SK-N-SH (cell line): ENCODE results near the gene MEGF10.

Source experiments
- CHD2 ChIP-seq: fragments of 150-350 bp; IDR thresholded peaks from 2 replicates; pipeline ENCODE4 v1.6.1; 2018; ENCODE audit warnings: low read length; ENCODE audit not compliant: partially characterized antibody
- CTCF ChIP-seq: fragments of 200-600 bp; sonication (generic); IDR thresholded peaks from 2 replicates; pipeline ENCODE4 v1.6.1; 2017; ENCODE audit warnings: antibody characterized with exemption, mild to moderate bottlenecking, moderate library complexity
- FOXM1 ChIP-seq: IDR thresholded peaks from 2 replicates; pipeline ENCODE4 v1.4.0; 2012; ENCODE audit warnings: low read depth, mild to moderate bottlenecking
- GABPA ChIP-seq: IDR thresholded peaks from 2 replicates; pipeline ENCODE4 v1.4.0; 2012; ENCODE audit warnings: low read depth, mild to moderate bottlenecking
- MXI1 ChIP-seq: IDR thresholded peaks from 2 replicates; pipeline ENCODE4 v1.6.1; 2012; ENCODE audit warnings: mild to moderate bottlenecking, low read depth, low read length, improper control_type of control experiment
- POLR2AphosphoS5 ChIP-seq: IDR thresholded peaks from 2 replicates; pipeline ENCODE4 v1.6.1; 2012; ENCODE audit warnings: low read depth, low read length
- REST ChIP-seq: IDR thresholded peaks from 2 replicates; pipeline ENCODE4 v1.6.1; 2012; ENCODE audit warnings: mild to moderate bottlenecking, low read depth, low read length, moderate library complexity
- SIN3A ChIP-seq: IDR thresholded peaks from 2 replicates; pipeline ENCODE4 v1.6.1; 2012; ENCODE audit warnings: low read depth, mild to moderate bottlenecking, low read length, moderate library complexity, borderline replicate concordance
- USF2 ChIP-seq: fragments of 150-350 bp; IDR thresholded peaks from 2 replicates; pipeline ENCODE4 v1.6.1; 2017; ENCODE audit warnings: antibody characterized with exemption, low read length, low read depth, borderline replicate concordance
- TF ChIP-seq, protein P1 (sequence below): IDR thresholded peaks from 2 replicates; pipeline ENCODE4 v1.4.0; 2012; ENCODE audit warnings: low read depth, borderline replicate concordance

- TF ChIP-seq CTCF (peak; percentile 70), CHD2 (no peak), POLR2AphosphoS5 (no peak), REST (no peak), GABPA (no peak), MXI1 (no peak), SIN3A (no peak), USF2 (no peak), FOXM1 (no peak)
- TF ChIP-seq, protein P1, sequence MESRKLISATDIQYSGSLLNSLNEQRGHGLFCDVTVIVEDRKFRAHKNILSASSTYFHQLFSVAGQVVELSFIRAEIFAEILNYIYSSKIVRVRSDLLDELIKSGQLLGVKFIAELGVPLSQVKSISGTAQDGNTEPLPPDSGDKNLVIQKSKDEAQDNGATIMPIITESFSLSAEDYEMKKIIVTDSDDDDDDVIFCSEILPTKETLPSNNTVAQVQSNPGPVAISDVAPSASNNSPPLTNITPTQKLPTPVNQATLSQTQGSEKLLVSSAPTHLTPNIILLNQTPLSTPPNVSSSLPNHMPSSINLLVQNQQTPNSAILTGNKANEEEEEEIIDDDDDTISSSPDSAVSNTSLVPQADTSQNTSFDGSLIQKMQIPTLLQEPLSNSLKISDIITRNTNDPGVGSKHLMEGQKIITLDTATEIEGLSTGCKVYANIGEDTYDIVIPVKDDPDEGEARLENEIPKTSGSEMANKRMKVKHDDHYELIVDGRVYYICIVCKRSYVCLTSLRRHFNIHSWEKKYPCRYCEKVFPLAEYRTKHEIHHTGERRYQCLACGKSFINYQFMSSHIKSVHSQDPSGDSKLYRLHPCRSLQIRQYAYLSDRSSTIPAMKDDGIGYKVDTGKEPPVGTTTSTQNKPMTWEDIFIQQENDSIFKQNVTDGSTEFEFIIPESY = no peak
These were observed 151.3 kb downstream of the MEGF10 start for GRCh38 chr5:127441799-127442484.
